Hippocampal formation (tissue), 2 donors: ENCODE results near the gene IRF2BP1.
"Not testable (repeated sequence)": the region's sequence is repeated elsewhere in the genome, so short reads cannot be mapped to it uniquely, and the experiment has no call there.

Experiments
- DNase-seq, 2 donors: peaks; one replicate each; lab custom pipeline; 2025; lab: John Stamatoyannopoulos, UW

The IRF2BP1 gene

DNA sequence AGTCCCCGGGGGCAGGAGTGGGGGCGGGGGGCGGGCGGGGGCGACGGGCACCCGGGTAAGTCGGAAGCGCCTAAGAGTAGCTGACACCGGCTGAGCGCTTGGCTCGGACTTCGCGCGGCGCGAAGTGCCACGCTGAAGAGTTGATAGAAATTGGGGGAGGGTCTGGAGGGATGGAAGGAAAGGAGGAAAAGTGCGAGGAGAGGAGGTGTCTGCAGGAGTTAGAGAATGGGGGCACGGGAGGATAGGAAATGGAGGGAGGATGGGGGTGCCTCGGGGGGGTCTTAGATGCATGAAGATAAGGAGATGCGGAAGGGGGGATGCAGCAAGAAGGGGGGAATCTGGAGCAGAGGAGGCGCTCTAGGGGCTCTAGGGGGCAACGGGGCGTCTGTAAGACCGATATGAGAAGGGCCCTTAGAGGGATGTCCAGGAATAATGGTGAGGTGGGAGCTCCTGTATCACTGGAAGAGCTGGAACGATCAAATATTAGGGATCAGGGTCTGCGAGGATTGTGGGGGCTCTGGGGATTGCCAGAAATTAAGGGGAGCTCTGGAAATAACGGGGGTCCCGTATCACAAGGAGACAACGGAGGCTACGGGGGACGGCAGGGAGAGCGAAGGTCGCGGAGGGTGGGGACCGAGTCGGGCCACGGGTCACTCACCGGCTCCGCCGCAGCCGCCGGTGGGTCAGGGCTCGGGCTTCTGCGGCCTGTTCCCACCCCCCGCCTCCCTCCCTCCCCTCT, 16.1 kb upstream of the IRF2BP1 start, which contains the start of gene MYPOP:
TSS of gene MYPOP (minus strand) at position 702 of the 739 bp plus-strand sequence. CDS start 840 bp downstream, outside the sequence.
- no peak for DNase-seq

DNA sequence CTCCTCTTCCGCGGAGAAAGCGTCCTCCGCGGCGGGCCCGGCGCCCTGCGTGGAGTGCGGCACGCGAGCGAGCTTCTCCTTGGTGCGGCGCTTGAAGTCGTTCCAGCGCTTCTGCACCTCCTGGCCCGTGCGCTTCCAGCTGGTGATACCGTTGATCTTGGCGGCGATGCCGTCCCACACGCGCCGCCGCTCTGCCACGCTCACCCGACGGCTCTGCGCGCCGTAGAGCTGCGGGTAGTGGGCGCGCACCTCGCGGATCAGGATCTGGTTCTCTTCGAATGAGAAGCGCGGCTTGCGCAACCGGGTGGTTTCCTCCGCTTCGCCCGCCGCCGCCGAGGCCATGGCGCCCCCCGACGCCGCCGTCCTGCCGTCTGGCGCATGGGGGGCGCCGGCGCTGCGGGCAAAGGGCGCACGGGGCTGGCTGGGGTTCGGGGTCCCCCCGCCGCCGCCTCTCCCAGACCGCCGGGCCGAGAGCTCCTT, 15.5 kb upstream of the IRF2BP1 start:
- no peak for DNase-seq

- no peak for DNase-seq
Observed at GRCh38 chr19:45900738-45901431, 14.9 kb upstream of the IRF2BP1 start.

DNA sequence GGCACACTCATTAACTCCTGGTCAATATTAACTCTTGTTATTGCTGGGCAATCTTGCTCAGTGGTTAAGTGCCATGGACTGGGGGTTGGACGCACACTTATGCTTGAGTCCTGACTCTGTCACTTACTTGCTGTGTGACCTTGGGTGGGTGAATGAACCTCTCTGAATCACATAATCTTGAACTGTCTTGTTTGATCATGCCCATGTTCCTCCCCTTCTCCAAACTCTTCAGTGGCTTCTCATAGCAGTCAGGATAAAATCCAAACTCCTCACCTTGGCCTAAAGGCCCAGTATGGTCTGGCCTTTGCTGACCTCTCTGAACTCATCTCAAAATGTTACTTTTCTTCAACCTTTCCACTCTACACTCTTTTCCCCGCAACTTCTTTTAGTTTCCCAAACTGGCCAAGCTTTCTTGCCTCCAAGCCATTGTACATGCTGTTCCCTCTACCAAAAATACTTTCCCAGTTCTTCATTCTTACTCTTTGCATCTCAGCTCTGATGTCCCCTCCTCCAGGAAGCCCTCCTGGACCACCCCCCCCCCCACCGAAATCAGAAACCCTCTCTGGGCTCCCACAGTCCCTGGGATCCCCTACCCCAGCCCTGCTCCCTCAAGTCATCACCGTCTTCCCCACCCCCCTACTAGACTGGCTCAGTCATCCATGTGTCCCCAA, 14.1 kb upstream of the IRF2BP1 start:
- no peak for DNase-seq

DNA sequence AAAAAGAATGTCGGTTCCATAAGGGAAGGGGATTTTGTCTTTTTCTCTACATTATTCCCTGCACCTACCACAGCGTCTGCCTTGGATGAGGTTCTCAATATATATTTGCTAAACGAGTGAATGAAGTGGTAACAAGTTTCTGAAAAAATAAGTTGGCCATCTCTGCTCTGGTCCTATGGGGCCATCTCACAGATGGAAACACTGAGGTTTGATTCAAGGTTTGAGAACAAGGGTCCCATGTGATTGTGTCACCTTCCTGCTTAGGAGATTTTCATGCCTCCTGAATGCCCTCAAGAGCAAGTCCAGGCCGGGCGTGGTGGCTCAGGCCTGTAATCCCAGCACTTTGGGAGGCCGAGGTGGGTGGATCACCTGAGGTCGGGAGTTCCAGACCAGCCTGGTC, 13.3 kb upstream of the IRF2BP1 start:
- no peak for DNase-seq

- DNase-seq = no peak
Observed at GRCh38 chr19:45897261-45897812, 11.4 kb upstream of the IRF2BP1 start.

DNA sequence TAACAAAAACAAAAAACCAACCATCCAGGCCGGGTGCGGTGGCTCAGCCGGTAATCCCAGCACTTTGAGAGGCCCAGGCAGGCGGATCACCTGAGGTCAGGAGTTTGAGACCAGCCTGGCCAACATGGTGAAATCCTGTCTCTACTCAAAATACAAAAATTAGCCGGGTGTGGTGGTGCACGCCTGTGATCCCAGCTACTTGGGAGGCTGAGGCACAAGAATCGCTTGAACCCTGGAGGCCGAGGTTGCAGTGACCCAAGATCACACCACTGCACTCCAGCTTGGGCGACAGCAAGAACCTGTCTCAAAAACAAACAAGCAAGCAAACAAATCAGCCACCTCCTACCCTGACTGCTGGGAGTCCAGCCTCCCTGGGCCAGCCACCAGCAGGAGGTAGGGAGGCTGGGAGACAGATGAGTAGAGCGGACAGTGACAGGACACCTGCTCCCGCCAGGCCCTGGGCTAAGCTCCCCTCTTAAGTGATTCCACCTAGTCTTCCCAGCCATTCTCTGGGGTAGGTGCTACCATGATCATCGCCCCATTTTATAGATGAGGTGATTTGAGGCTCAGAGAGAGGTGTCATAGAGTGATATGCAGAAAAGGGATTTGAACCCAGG, 10.2 kb upstream of the IRF2BP1 start:
- not testable (repeated sequence) for DNase-seq

DNA sequence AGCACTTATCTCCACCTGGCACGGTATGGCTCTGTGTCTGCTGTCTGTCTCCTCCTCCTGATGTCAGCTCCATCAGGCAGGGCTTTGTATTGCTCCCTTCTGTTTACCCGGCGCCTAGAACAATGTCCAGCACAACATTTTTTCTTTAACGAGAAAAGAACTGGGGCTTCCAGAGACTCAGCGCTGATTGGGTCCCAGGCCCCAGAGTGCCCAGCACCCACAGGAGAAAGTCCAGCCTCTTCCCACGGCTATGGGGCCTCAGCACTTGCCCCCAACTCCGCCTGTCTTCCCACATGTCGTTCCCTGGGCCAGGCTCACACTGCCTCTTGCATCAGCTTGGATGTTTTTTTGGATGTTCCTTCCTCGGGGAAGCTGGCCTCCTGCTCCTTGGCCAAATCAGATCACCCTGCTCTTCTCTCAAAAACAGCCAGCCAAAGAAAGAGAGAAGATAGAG, 9.6 kb upstream of the IRF2BP1 start:
- DNase-seq = no peak

GRCh38 chr19:45890877-45891276, 4.9 kb upstream of the IRF2BP1 start:
- no peak for DNase-seq

DNA sequence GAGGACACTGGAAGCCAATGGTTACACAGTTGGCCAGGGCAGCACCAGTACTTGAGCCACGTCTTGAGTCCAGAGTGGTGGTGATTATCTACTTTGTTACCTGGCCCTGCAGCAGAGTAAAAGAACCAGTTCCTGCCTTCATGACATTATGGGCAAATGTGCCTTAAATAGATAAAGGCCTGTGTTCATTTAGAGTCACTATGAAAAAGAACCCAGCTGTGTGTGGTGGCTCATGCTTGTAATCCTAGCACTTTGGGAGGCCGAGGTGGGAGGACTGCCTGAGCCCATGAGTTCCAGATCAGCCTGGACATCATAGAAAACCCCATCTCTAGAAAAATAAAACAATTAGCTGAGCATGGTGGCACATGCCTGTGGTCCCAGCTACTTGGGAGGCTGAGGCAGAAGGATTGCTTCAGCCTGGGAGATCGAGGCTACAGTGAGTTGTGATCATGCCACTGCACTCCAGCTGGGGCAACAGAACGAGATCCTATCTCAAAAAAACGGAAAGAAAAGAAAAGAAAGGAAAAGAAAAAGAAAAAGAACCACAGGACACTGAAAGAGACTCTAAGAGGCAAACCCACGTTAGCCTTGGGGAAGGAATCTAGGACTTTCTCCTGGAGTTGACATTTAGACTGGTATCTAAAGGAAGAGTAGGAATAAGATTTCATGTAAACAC, 3.4 kb upstream of the IRF2BP1 start:
- no peak for DNase-seq

- DNase-seq = no peak
Observed at GRCh38 chr19:45887200-45887710, 1.3 kb upstream of the IRF2BP1 start.

DNA sequence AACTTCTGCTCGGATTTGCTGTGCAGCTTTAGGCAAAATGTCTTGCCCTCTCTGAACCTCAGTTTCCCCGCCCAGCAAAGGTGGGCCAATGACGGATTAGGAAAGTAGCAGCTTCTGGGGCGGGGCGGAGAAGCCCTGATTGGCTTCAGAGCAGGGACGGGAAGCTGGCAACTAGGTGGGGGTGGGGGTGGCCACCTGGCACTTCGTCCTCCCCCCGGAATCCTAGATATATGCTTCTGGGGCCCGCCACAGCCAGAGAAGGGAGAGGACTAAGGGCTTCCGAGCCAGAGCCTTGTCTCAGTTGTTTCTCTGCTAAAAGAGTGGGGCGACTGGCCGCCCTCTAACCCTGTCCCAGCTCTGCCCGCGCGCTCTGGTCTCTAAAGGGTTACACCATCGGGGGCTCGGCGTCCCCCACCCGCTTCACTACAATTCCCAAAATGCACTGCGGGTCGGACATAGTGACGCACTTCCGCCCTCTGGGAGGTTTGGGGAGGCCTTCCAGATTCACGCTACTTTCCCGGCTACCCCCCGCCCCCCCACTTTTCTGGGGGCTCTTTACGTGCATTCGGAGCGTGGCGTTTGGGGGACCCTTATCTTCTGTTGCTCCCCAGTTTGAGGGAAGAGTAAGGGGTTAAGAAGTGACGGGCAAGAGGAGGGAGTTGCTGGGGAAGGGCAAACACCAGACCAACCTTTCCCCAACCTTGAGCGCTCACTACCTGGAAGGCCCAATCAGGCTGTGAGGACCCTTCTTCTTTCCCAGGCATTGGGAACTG, 672 bp upstream of the IRF2BP1 start:
- peak; percentile 85 to 89 for DNase-seq

DNA sequence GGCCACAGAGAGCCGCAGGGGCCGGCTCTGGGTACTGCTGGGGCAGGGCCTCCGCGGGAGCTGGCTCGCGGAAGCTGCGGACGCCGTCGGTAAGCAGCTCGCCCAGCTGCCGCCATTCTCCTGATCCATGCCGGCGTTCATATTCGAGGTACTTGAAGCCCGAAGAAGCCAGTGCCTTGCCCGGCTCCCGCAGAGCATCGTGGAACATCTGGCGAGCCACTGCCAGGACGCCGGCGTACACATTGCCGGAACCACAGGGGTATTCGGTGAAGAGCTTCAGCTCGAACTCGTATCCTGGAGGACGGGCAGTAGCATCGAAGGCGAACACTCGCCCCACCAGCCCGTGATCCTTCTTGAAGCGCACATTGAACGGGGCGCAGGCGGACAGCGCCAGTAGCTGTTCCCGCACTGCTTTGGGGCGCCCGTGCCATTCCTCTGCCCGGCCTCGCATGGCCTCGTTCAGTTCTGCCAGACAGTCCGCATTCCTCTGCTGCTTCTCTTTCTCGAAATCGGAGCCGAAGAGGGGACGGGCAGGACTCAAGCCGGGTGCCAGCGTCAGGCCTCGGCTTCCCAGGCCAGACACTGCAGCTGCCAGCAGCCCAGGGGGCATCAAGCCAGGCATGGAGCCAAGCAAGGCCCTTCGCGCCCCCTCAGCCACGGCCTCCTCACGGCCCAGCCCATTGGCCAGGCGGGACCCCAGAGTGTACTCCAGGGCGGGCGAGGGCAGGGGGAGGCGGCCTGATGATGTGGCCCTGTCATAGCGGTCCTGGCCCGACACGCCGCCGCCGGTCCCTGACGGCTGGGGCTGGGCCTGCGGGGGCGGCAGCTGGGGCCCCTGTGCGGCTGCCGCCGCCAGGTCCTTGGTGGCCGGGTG, 1.0 kb downstream of the IRF2BP1 start:
- no peak for DNase-seq

- DNase-seq = no peak
Observed at GRCh38 chr19:45883881-45884681, 1.9 kb downstream of the IRF2BP1 start.

DNA sequence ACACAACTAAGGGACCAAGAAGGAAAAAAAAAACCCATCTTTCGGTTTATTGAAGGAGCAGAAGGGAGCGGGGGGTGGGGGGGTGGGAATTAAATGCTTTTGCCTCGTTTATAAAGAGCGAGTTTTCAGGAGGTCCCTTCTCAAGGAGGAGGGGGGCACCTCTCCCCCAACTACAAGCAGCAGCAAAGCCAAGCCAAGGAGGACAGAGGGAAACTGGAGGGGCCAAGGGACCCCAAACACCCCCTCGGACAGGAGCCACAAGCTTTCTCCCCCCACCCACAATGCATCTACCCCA, 2.4 kb downstream of the IRF2BP1 start:
- no peak for DNase-seq

GRCh38 chr19:45882652-45883585, 3.0 kb downstream of the IRF2BP1 start:
- DNase-seq = peak; percentile 6 to 34

GRCh38 chr19:45881909-45882528, 3.9 kb downstream of the IRF2BP1 start:
- DNase-seq = no peak
